ENCODE measurements around the gene RIC8A. TPM values are rescaled to one million over a fixed set of nuclear protein-coding genes. Genes with fewer than 3 reads are reported as not detected.
A peak's percentile ranks its signal among the peaks of the same experiment; 100 is the strongest.

RIC8A gene
- total and polyA plus RNA-seq, 2 of the 13 experiments (the other 11 are each of a cell fraction or from before 2014, with no cell fraction given) = 62.1 to 63.8 TPM

DNA sequence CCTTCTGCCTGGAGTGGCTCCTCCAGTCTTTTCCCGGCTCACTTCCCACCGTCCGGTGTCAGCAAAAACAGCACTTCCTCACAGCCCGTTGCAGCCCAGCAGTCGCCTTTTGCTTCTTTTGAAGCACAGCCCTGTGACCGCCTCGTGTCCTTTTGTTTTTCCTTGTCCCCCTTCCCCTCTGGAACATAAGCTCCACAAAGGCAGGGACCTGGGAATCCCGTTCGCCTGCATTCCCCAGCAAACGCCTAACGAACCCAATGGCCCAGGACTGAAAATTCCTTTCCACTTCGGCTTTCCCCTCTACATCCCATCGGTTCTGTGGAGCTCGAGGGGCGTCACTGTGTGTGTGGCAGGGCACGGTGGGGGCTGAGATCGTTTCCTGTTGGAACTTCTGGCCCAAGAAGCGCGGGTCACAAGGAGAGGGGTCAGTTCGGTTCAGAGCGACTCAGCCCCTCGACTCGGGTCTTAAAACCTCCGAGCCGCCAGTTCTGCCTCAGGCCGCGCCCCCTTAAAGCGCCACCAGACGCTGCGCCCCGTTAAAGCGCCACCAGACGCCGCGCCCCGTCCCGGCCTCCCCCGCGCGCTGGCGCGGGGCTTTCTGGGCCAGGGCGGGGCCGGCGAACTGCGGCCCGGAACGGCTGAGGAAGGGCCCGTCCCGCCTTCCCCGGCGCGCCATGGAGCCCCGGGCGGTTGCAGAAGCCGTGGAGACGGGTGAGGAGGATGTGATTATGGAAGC, 841 bp downstream of the RIC8A start (continued):
- TF ChIP-seq, protein P1, sequence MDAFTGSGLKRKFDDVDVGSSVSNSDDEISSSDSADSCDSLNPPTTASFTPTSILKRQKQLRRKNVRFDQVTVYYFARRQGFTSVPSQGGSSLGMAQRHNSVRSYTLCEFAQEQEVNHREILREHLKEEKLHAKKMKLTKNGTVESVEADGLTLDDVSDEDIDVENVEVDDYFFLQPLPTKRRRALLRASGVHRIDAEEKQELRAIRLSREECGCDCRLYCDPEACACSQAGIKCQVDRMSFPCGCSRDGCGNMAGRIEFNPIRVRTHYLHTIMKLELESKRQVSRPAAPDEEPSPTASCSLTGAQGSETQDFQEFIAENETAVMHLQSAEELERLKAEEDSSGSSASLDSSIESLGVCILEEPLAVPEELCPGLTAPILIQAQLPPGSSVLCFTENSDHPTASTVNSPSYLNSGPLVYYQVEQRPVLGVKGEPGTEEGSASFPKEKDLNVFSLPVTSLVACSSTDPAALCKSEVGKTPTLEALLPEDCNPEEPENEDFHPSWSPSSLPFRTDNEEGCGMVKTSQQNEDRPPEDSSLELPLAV (CRISPR knock-in tag; conservative IDR thresholded peaks at IDR 0.05; ENCODE audit: low read depth) = no peak
- TF ChIP-seq EHMT2 (IDR thresholded peaks at IDR 0.05; ENCODE audit: borderline replicate concordance, low read depth, low read length) = no peak
- TF ChIP-seq ZNF567 (CRISPR knock-in tag; IDR thresholded peaks at IDR 0.05; ENCODE audit: borderline replicate concordance) = no peak
- no peak for TF ChIP-seq ZNF225 (CRISPR knock-in tag; IDR thresholded peaks at IDR 0.05)
- no peak for TF ChIP-seq HOXA7 (CRISPR knock-in tag; IDR thresholded peaks at IDR 0.05)
- no peak for TF ChIP-seq CHCHD3 (CRISPR knock-in tag; IDR thresholded peaks at IDR 0.05)
- TF ChIP-seq ZNF644 (CRISPR knock-in tag; IDR thresholded peaks at IDR 0.05; ENCODE audit: low read depth) = no peak
- TF ChIP-seq, protein P2, sequence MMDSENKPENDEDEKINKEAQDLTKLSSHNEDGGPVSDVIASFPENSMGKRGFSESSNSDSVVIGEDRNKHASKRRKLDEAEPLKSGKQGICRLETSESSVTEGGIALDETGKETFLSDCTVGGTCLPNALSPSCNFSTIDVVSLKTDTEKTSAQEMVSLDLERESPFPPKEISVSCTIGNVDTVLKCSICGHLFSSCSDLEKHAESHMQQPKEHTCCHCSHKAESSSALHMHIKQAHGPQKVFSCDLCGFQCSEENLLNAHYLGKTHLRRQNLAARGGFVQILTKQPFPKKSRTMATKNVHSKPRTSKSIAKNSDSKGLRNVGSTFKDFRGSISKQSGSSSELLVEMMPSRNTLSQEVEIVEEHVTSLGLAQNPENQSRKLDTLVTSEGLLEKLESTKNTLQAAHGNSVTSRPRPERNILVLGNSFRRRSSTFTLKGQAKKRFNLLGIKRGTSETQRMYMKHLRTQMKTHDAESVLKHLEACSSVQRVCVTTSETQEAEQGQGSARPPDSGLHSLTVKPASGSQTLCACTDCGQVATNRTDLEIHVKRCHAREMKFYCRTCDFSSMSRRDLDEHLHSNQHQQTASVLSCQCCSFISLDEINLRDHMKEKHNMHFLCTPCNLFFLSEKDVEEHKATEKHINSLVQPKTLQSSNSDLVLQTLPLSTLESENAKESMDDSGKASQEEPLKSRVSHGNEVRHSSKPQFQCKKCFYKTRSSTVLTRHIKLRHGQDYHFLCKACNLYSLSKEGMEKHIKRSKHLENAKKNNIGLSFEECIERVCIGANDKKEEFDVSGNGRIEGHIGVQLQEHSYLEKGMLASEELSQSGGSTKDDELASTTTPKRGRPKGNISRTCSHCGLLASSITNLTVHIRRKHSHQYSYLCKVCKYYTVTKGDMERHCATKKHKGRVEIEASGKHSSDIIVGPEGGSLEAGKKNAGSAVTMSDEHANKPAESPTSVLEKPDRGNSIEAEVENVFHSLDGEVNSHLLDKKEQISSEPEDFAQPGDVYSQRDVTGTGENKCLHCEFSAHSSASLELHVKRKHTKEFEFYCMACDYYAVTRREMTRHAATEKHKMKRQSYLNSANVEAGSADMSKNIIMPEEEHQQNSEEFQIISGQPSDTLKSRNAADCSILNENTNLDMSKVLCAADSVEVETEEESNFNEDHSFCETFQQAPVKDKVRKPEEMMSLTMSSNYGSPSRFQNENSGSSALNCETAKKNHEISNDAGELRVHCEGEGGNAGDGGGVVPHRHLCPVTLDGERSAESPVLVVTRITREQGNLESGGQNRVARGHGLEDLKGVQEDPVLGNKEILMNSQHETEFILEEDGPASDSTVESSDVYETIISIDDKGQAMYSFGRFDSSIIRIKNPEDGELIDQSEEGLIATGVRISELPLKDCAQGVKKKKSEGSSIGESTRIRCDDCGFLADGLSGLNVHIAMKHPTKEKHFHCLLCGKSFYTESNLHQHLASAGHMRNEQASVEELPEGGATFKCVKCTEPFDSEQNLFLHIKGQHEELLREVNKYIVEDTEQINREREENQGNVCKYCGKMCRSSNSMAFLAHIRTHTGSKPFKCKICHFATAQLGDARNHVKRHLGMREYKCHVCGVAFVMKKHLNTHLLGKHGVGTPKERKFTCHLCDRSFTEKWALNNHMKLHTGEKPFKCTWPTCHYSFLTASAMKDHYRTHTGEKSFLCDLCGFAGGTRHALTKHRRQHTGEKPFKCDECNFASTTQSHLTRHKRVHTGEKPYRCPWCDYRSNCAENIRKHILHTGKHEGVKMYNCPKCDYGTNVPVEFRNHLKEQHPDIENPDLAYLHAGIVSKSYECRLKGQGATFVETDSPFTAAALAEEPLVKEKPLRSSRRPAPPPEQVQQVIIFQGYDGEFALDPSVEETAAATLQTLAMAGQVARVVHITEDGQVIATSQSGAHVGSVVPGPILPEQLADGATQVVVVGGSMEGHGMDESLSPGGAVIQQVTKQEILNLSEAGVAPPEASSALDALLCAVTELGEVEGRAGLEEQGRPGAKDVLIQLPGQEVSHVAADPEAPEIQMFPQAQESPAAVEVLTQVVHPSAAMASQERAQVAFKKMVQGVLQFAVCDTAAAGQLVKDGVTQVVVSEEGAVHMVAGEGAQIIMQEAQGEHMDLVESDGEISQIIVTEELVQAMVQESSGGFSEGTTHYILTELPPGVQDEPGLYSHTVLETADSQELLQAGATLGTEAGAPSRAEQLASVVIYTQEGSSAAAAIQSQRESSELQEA (CRISPR knock-in tag; IDR thresholded peaks at IDR 0.05; ENCODE audit: not compliant biosample characterization) = no peak
- TF ChIP-seq, protein P3, sequence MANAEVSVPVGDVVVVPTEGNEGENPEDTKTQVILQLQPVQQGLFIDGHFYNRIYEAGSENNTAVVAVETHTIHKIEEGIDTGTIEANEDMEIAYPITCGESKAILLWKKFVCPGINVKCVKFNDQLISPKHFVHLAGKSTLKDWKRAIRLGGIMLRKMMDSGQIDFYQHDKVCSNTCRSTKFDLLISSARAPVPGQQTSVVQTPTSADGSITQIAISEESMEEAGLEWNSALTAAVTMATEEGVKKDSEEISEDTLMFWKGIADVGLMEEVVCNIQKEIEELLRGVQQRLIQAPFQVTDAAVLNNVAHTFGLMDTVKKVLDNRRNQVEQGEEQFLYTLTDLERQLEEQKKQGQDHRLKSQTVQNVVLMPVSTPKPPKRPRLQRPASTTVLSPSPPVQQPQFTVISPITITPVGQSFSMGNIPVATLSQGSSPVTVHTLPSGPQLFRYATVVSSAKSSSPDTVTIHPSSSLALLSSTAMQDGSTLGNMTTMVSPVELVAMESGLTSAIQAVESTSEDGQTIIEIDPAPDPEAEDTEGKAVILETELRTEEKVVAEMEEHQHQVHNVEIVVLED (CRISPR knock-in tag; IDR thresholded peaks at IDR 0.05; ENCODE audit: borderline replicate concordance) = peak; percentile 77
- TF ChIP-seq, protein P4, sequence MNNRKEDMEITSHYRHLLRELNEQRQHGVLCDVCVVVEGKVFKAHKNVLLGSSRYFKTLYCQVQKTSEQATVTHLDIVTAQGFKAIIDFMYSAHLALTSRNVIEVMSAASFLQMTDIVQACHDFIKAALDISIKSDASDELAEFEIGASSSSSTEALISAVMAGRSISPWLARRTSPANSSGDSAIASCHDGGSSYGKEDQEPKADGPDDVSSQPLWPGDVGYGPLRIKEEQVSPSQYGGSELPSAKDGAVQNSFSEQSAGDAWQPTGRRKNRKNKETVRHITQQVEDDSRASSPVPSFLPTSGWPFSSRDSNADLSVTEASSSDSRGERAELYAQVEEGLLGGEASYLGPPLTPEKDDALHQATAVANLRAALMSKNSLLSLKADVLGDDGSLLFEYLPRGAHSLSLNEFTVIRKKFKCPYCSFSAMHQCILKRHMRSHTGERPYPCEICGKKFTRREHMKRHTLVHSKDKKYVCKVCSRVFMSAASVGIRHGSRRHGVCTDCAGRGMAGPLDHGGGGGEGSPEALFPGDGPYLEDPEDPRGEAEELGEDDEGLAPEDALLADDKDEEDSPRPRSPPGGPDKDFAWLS (CRISPR knock-in tag; IDR thresholded peaks at IDR 0.05; ENCODE audit: borderline replicate concordance) = no peak
- TF ChIP-seq ZNF761 (CRISPR knock-in tag; conservative IDR thresholded peaks at IDR 0.05) = no peak
